B cell (primary cell): ENCODE data around the gene KRT4.

Experiments used
- CTCF ChIP-seq: fragments of 200-600 bp; IDR thresholded peaks from one replicate; pipeline ENCODE4 v1.8.0; 2022; ENCODE audit warnings: antibody characterized with exemption, mild to moderate bottlenecking
- EZH2 ChIP-seq: IDR thresholded peaks from 2 replicates; pipeline ENCODE4 v1.6.1; 2012; ENCODE audit warnings: borderline replicate concordance, low read depth, mild to moderate bottlenecking, moderate library complexity, low read length; ENCODE audit not compliant: insufficient read depth, poor library complexity, severe bottlenecking

GRCh38 chr12:52807544-52808470 lies 6.1 kb downstream of the KRT4 start:
- TF ChIP-seq CTCF (no peak), EZH2 (no peak)
